HepG2 (cell line): ENCODE measurements around the gene HDGF. TPM values are rescaled to one million over a fixed set of nuclear protein-coding genes. Genes with fewer than 3 reads are reported as not detected.

Source experiments
- ATAC-seq: fragments of 200-7000 bp; cut with Tn5 transposase; 3 replicates; pipeline ENCODE4 v1.9.1; 2020; ENCODE audit warnings: mild to moderate bottlenecking, moderate library complexity
- BruUV-seq: library from RNA; stranded (reverse); fragments of 400-500 nt; replicated peaks from 2 replicates; lab custom pipeline; 2021; lab: Mats Ljungman, UMichigan
- CTCF ChIA-PET: fragments of 300-600 bp; formaldehyde crosslinking; extraction: SDS; loops from one replicate; lab custom pipeline; 2021; ENCODE audit warnings: low total read pairs, inconsistent platforms, low intra/inter-chr PET ratio; lab: Yijun Ruan, JAX
- POLR2A ChIA-PET: fragments of 350-600 bp; sonication (Branson Sonifier 250); formaldehyde crosslinking; loops from one replicate; lab custom pipeline; 2020; ENCODE audit warnings: antibody characterized with exemption, inconsistent platforms; lab: Yijun Ruan, JAX
- DNase-seq: peaks from one replicate; pipeline ENCODE4 v3.0.0-alpha.2; 2015; ENCODE audit warnings: low spot score
- FAIRE-seq: peaks from 3 replicates; lab custom pipeline; 2011; peaks lifted over from hg19 to GRCh38; lab: Jason Lieb, UNC
- H2AFZ ChIP-seq: one replicate; pipeline ENCODE4 v1.6.1; 2011; ENCODE audit warnings: low read length, inconsistent platforms
- H3K27ac ChIP-seq: fragments of 300-600 bp; 3 replicates; pipeline ENCODE4 v1.8.0; 2011; ENCODE audit warnings: mixed run types, mild to moderate bottlenecking, mixed read lengths, low read length, inconsistent platforms; ENCODE audit not compliant: insufficient read depth; ENCODE audit errors: extremely low read length
- H3K27me3 ChIP-seq, 2 experiments: fragments of 200-600 bp in 1 of 2; 2 replicates in 1 of 2; 3 replicates in 1 of 2; pipeline versions ENCODE4 v1.6.0 to v1.8.0; 2011; ENCODE audit warnings: low read length in 2 of 2, mild to moderate bottlenecking in 2 of 2, moderate library complexity in 2 of 2, inconsistent platforms in 1 of 2; ENCODE audit not compliant: insufficient read depth in 2 of 2, control insufficient read depth in 1 of 2
- H3K36me3 ChIP-seq, 2 experiments: fragments of 200-600 bp in 1 of 2; replicated peaks in 1 of 2; 2 replicates in 1 of 2; 3 replicates in 1 of 2; pipeline versions ENCODE4 v1.5.1 to v1.8.0; 2011; ENCODE audit warnings: low read length in 2 of 2, inconsistent platforms in 1 of 2; ENCODE audit not compliant: insufficient read depth in 2 of 2, control insufficient read depth in 1 of 2
- H3K4me1 ChIP-seq: 2 replicates; pipeline ENCODE4 v1.5.1; 2012; ENCODE audit warnings: low read length, inconsistent platforms; ENCODE audit not compliant: insufficient read depth
- H3K4me2 ChIP-seq: 2 replicates; pipeline ENCODE4 v1.6.0; 2011; ENCODE audit warnings: low read depth, low read length, inconsistent platforms
- H3K4me3 ChIP-seq, 3 experiments: fragments of 200-600 bp in 1 of 3; sonication (generic), shearing (Covaris generic) in 1 of 3; replicated peaks in 1 of 3; 2 replicates each; pipeline ENCODE4 v1.5.1; 2011 to 2016; ENCODE audit warnings: low read length in 3 of 3, inconsistent platforms in 2 of 3, low read depth in 2 of 3, mild to moderate bottlenecking in 2 of 3, control low read depth in 1 of 3, mixed read lengths in 1 of 3; ENCODE audit not compliant: insufficient read depth in 1 of 3
- H3K79me2 ChIP-seq: one replicate; pipeline ENCODE4 v1.6.1; 2011; ENCODE audit warnings: low read length, inconsistent platforms; ENCODE audit not compliant: insufficient read depth
- H3K9ac ChIP-seq: 2 replicates; pipeline ENCODE4 v1.6.0; 2011; ENCODE audit warnings: mild to moderate bottlenecking, low read depth, low read length, inconsistent platforms; ENCODE audit not compliant: insufficient read depth
- H3K9me3 ChIP-seq: 2 replicates; pipeline ENCODE4 v1.5.1; 2012; ENCODE audit warnings: mild to moderate bottlenecking, low read length
- H4K20me1 ChIP-seq: 2 replicates; pipeline ENCODE4 v1.6.0; 2011; ENCODE audit warnings: inconsistent platforms, mild to moderate bottlenecking, low read length, moderate library complexity; ENCODE audit not compliant: insufficient read depth
- CHCHD3 ChIP-seq: sonication (generic); formaldehyde crosslinking; IDR thresholded peaks from 2 replicates; pipeline ENCODE4 v1.8.0; 2022; ENCODE audit warnings: mild to moderate bottlenecking, missing genetic modification reagents, moderate library complexity
- E2F2 ChIP-seq: sonication (generic); formaldehyde crosslinking; IDR thresholded peaks from 2 replicates; pipeline ENCODE4 v1.4.0; 2020; ENCODE audit warnings: missing genetic modification reagents, borderline replicate concordance
- ETV5 ChIP-seq: IDR thresholded peaks from 2 replicates; pipeline ENCODE4 v1.6.1; 2018; ENCODE audit warnings: missing biosample characterization, missing genetic modification reagents, inconsistent platforms, borderline replicate concordance
- GZF1 ChIP-seq: sonication (generic); formaldehyde crosslinking; IDR thresholded peaks from 2 replicates; pipeline ENCODE4 v1.5.1; 2020; ENCODE audit warnings: mild to moderate bottlenecking, missing genetic modification reagents
- HMG20B ChIP-seq: conservative IDR thresholded peaks from 2 replicates; pipeline ENCODE4 v1.6.1; 2016; ENCODE audit warnings: missing genetic modification reagents, missing compliant biosample characterization
- RARA ChIP-seq: IDR thresholded peaks from 2 replicates; pipeline ENCODE4 v1.6.1; 2016; ENCODE audit warnings: missing genetic modification reagents, missing compliant biosample characterization
- U2AF2 ChIP-seq: fragments of 200-400 bp; formaldehyde crosslinking; IDR thresholded peaks from 2 replicates; pipeline ENCODE4 v1.6.1; 2017; ENCODE audit warnings: low read depth, mild to moderate bottlenecking, low read length
- ZFP36 ChIP-seq: fragments of 150-350 bp; IDR thresholded peaks from 2 replicates; pipeline ENCODE4 v1.6.1; 2018; ENCODE audit warnings: borderline replicate concordance, low read length, low read depth; ENCODE audit not compliant: partially characterized antibody
- ZNF563 ChIP-seq: sonication (generic); formaldehyde crosslinking; IDR thresholded peaks from 2 replicates; pipeline ENCODE4 v1.8.0; 2022; ENCODE audit warnings: mild to moderate bottlenecking, moderate library complexity, missing genetic modification reagents
- ZNF567 ChIP-seq: sonication (generic); formaldehyde crosslinking; IDR thresholded peaks from 2 replicates; pipeline ENCODE4 v1.8.1; 2023; ENCODE audit warnings: mild to moderate bottlenecking, missing genetic modification reagents, borderline replicate concordance
- WGBS: methylation state at CpG from one replicate; pipeline ENCODE4 v1.1.6; 2017; ENCODE audit warnings: low lambda C conversion rate; 5-methylcytosine and 5-hydroxymethylcytosine counted together
- in situ Hi-C: cut with HindIII; loops from 2 replicates; pipeline ENCODE4 v1.10.0; 2017; ENCODE audit warnings: low pct_unique_long_range_greater_than_20kb; ENCODE audit not compliant: extremely low pct_ligation_motif_present
- intact Hi-C: fragments of 100-400 bp; cut with micrococcal nuclease; formaldehyde crosslinking; loops from one replicate; pipeline ENCODE4 v1.10.0; 2022; ENCODE audit not compliant: unreplicated experiment
- polyA plus RNA-seq, 8 experiments: library from polyadenylated mRNA; depleted of rRNA in 3 of 8; stranded (reverse) in 7 of 8; unstranded in 1 of 8; fragments of >200 nt; fragmentation: Illumina TruSeq in 4 of 8; extraction: Trizol in 4 of 8; gene quantifications; 2 replicates each; pipeline versions ENCODE4 v1.2.1 to v1.2.3, GENCODE V29; 2011 to 2016; ENCODE audit warnings: low read depth in 4 of 8, missing spikeins in 1 of 8, mixed read lengths in 1 of 8; ENCODE audit not compliant: insufficient read depth in 1 of 8
- total RNA-seq, 5 experiments: library from RNA; depleted of rRNA; stranded (reverse); fragments of >200 nt; fragmentation: Illumina TruSeq; extraction: Trizol; gene quantifications; 2 replicates each; pipeline ENCODE4 v1.2.3, GENCODE V29; 2016; ENCODE audit warnings: low read depth in 1 of 5
- TF ChIP-seq, protein P1 (sequence below): sonication (generic); formaldehyde crosslinking; IDR thresholded peaks from 2 replicates; pipeline ENCODE4 v1.5.1; 2020; ENCODE audit warnings: mild to moderate bottlenecking, missing genetic modification reagents
- TF ChIP-seq, protein P2 (sequence below), 2 experiments: IDR thresholded peaks; 2 replicates each; pipeline ENCODE4 v1.6.1; 2011 to 2012; ENCODE audit warnings: low read length in 2 of 2, borderline replicate concordance in 1 of 2, low read depth in 1 of 2, mild to moderate bottlenecking in 1 of 2, moderate library complexity in 1 of 2

HDGF gene
- total and polyA plus RNA-seq, 2 of the 13 experiments (the other 11 are each of a cell fraction or from before 2014, with no cell fraction given), result 156 to 196 TPM

DNA sequence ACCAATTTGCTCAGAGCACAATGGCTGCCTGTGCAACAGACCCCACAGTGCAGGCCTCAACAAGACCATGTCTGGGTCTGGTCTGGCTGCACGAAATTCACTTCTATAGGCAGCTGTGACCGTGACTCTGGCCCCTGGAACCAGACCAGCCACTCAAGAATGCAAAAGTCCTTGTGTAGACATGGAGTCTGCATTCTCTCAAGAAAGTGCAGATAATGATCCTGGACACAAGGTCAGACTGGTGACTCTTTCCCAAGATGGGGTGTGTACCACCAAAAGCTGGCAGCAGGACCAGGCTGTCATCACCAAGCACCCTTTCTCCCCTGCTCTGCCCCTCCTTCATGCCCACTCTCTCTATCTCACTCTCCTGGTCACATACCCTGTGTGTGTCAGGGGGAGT lies 30.3 kb downstream of the HDGF start:
- Histone ChIP-seq H4K20me1 (peaks cover 13% of the 10 kb centered on the region), H3K4me2 (no peak overlapping the region), H2AFZ (no peak overlapping the region), H3K79me2 (peaks cover 26% of the 10 kb centered on the region), H3K27ac (no peak overlapping the region), H3K4me1 (peaks cover 21% of the 10 kb centered on the region), H3K36me3 (peaks cover 14 to 35% of the 10 kb centered on the region in 2 experiments), H3K27me3 (no peaks in the 10 kb centered on the region), H3K9ac (no peak overlapping the region), H3K4me3 (no peak overlapping the region), H3K9me3 (no peaks in the 10 kb centered on the region)
- no peak for FAIRE-seq
- BruUV-seq, result no TSS peak
- intact Hi-C loops, result loop anchor here (10.0 kb wide), 1 partner anchor 56 kb away; no protein-coding TSS in a partner anchor
- no peak for ATAC-seq
- ChIA-PET POLR2A (interaction anchor here (0.9 kb wide), 1 partner anchor 15 kb away, joined by 3 read pairs; no protein-coding TSS in a partner anchor), CTCF (no interaction called here)
- in situ Hi-C loops, result no loop called here
- DNase-seq, result no peak
- WGBS, result 100% methylated on average over 1 of the region's 2 CpGs
- no peak for TF ChIP-seq ZNF567
- TF ChIP-seq U2AF2, result no peak
- TF ChIP-seq ETV5 (CRISPR knock-in tag), result no peak
- no peak for TF ChIP-seq ZNF563 (CRISPR knock-in tag)
- TF ChIP-seq, protein P1, sequence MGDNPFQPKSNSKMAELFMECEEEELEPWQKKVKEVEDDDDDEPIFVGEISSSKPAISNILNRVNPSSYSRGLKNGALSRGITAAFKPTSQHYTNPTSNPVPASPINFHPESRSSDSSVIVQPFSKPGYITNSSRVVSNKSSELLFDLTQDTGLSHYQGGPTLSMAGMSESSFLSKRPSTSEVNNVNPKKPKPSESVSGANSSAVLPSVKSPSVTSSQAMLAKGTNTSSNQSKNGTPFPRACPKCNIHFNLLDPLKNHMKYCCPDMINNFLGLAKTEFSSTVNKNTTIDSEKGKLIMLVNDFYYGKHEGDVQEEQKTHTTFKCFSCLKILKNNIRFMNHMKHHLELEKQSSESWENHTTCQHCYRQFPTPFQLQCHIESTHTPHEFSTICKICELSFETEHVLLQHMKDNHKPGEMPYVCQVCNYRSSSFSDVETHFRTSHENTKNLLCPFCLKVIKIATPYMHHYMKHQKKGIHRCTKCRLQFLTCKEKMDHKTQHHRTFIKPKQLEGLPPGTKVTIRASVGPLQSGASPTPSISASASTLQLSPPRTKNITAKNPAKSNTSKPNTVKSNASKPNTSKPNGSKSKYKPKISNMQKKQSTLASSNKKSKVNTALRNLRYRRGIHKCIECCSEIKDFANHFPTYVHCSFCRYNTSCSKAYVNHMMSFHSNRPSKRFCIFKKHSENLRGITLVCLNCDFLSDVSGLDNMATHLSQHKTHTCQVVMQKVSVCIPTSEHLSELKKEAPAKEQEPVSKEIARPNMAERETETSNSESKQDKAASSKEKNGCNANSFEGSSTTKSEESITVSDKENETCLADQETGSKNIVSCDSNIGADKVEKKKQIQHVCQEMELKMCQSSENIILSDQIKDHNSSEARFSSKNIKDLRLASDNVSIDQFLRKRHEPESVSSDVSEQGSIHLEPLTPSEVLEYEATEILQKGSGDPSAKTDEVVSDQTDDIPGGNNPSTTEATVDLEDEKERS, result no peak
- no peak for TF ChIP-seq GZF1
- no peak for TF ChIP-seq ZFP36
- no peak for TF ChIP-seq RARA (CRISPR knock-in tag)
- no peak for TF ChIP-seq HMG20B (CRISPR knock-in tag)
- no peak for TF ChIP-seq E2F2 (CRISPR knock-in tag)
- TF ChIP-seq, protein P2, sequence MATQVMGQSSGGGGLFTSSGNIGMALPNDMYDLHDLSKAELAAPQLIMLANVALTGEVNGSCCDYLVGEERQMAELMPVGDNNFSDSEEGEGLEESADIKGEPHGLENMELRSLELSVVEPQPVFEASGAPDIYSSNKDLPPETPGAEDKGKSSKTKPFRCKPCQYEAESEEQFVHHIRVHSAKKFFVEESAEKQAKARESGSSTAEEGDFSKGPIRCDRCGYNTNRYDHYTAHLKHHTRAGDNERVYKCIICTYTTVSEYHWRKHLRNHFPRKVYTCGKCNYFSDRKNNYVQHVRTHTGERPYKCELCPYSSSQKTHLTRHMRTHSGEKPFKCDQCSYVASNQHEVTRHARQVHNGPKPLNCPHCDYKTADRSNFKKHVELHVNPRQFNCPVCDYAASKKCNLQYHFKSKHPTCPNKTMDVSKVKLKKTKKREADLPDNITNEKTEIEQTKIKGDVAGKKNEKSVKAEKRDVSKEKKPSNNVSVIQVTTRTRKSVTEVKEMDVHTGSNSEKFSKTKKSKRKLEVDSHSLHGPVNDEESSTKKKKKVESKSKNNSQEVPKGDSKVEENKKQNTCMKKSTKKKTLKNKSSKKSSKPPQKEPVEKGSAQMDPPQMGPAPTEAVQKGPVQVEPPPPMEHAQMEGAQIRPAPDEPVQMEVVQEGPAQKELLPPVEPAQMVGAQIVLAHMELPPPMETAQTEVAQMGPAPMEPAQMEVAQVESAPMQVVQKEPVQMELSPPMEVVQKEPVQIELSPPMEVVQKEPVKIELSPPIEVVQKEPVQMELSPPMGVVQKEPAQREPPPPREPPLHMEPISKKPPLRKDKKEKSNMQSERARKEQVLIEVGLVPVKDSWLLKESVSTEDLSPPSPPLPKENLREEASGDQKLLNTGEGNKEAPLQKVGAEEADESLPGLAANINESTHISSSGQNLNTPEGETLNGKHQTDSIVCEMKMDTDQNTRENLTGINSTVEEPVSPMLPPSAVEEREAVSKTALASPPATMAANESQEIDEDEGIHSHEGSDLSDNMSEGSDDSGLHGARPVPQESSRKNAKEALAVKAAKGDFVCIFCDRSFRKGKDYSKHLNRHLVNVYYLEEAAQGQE (IDR thresholded peaks at IDR 0.05; ENCODE audit: borderline replicate concordance in 1 of 2, low read depth in 1 of 2, low read length in 2 of 2), result no peak
- no peak for TF ChIP-seq CHCHD3 (CRISPR knock-in tag)
